Epidermal melanocyte (primary cell): ENCODE measurements around the gene SRBD1.
A peak's percentile ranks its signal among the peaks of the same experiment; 100 is the strongest.

Experiments used
- DNase-seq: peaks from one replicate; pipeline ENCODE4 v3.0.0; 2011; ENCODE audit warnings: low spot score; ENCODE audit not compliant: insufficient read length

SRBD1 gene

DNA sequence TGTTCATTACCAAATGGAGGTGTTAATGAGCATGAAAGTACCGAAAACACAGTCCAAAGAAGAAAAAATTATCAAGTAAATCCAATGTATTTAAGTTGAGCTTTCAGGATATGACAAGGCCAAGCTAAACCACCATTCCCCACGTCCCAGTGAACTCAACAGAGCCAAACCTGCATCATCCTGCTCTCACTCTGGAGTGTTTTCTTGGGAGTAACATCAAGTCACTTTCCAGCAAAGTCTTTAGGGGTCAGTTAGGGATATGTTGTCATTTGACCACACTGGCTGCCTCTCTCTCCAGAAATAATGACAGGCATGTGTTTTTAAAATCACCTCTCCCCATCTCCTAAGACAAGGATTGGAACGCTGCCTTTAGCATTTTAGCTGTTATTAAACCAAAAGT lies 140.5 kb downstream of the SRBD1 start:
- DNase-seq, result no peak

DNA sequence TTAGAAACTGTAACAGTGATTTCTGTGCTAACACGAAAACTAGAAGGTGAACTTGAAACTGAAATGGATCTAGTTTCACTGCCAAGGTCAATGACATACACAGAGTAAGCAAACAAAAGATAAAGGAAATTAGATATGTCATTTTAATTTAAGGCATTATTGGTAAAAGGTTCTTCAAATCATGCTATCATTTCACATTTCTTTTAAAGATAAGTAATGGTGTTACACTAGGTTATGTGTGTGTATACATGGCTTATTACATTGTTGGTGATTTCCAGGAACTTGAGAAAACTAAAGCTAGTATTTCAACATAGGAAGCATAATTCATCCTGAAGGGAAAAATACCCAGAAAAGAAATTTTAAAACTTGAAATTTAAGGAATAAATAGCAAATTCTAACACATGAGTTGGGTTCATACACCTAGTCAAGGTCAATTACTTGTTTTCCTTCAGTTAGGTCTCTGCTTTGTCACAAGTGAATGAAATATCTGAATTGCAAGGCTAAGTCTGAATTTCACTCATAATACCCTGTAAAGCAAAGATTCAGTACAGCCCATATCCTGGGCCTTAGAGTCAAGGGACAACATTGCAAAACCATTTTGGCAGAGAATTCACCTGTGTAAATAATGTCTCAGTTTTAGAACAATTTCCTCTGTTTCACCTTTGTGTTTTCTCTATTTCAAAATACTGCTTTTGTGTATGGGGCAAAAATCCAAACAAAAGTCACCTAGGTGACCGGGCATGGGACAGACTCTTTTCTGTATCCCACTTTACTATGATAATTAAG lies 141.6 kb downstream of the SRBD1 start:
- DNase-seq, result no peak

DNA sequence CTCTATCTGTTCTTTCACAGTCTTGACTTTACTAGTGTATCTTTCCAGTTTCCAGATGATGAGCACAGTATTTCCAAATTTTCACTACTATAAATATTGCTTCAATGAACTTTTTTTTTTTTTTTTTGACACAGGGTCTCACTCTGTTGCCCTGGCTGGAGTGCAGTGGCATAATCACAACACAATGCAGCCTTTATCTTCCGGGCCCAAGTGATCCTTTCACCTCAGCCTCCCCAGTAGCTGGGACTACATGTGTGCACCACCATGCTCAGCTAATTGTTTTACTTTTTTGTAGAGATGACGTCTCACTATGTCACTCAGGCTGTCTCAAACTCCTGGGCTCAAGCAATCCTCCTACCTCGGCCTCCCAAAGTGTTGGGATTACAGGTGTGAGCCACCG lies 142.8 kb downstream of the SRBD1 start:
- no peak for DNase-seq

GRCh38 chr2:45466053-45466452 lies 145.0 kb downstream of the SRBD1 start:
- no peak for DNase-seq

- DNase-seq, result no peak
Measured at GRCh38 chr2:45460825-45461224, 150.2 kb downstream of the SRBD1 start.

DNA sequence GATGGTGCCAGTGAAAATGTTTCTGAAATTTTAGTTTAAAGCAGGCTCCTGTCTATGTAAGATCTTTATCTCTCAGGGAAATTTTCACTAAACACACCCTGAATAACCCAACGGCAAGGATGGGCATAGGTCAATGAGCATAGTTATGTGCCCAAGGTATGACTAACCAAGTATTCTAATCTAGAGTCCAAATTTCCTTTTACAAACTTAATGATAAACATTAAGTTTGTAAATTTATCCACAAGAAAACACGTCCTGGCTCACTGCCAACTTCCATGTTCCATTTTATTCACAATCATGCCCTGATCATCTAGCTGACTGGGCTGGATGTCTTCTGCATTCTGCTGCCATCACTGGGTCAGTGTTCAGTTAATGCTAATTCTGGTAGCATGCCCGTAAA lies 151.2 kb downstream of the SRBD1 start:
- DNase-seq, result no peak

- DNase-seq, result peak; percentile 33
Measured at GRCh38 chr2:45458909-45459563, 152.0 kb downstream of the SRBD1 start.

DNA sequence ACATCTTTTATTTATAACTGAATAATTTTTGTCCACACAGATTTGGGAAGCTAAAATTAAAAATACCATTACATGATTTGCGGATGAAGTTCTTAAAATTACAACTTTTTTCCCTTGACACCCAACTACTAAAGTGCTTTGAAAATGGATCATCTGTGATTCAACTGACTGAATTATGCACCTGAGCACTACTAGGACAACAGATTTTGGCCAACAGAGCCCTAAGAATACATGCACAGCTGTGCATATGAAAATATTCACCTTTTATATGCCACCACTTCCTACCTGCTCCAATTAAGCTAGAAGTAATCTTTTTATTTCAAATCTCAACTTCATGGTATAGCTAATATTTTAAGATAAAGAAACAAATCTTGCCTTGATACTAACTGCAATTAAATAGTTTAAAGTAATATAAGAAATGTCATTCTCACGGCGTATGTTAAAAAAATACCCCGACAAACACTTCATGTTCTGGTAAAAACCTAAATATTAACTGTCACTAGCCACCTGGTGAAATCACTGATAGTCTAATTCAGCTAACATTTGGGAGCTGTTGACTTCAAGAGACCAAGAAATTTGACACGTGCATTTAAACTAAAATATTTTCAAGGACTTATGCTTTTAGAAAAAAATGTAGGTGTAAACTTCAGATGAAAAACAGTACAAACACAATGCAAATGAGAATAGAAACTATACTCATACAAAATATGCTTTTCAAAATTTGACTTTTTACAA lies 153.7 kb downstream of the SRBD1 start:
- no peak for DNase-seq

DNA sequence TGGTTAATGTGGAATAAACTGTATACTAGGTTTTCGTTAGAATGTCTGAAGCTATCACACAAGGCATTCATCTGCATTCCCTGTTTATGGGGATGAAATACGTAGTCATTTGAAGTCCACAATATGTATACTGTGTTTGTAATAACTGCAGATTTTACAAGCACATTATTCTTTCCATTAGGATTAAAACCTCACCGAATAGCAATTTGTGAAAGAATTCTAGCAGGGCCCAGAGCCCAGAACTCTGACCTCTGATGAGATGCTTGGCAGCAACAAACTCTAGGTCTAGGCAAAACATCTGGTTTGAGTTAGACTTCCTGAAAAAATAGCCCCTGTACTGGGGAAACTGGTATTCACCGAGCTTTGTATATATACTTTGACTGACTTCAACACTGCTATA lies 158.2 kb downstream of the SRBD1 start:
- no peak for DNase-seq

GRCh38 chr2:45450634-45451033 lies 160.4 kb downstream of the SRBD1 start:
- no peak for DNase-seq

DNA sequence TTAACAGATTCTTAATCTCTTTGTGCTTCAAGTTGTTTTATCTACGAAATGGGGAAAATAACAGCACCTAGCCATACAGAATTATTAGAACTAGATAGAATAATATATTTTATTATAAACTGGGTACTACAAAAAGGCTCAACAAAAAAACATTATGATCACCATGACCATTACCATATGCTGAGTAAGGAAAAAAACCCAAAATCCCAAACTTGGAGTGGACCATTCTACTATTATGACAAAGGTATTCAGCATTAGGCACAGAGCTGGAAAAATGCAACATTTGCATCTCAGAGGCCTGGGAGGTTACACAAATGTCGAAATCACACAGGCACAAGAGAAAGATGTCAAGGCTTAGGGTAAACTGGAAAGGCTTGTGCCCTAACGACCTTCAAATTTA lies 162.8 kb downstream of the SRBD1 start:
- DNase-seq, result no peak

GRCh38 chr2:45446016-45446415 lies 165.1 kb downstream of the SRBD1 start:
- no peak for DNase-seq

- no peak for DNase-seq
Measured at GRCh38 chr2:45445037-45445436, 166.0 kb downstream of the SRBD1 start.

DNA sequence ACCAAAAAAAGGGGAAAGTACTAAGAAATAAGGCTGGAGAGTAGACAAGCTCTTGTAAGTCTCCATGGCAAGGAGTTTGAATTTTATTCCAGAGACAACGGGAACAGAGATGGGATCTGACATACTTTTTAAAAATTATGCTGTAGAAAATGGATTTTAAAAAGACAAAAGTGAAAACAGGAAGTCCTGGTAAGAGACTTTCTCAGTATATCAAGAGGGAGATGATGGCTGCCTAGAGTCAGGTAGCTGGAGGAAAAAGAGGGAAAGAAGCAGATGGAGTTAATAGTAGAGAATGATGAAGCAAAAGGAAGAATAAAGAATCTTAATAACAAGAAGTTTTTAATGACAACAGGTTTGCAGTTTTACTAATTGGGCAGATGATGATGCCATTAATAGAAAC lies 168.1 kb downstream of the SRBD1 start:
- no peak for DNase-seq

DNA sequence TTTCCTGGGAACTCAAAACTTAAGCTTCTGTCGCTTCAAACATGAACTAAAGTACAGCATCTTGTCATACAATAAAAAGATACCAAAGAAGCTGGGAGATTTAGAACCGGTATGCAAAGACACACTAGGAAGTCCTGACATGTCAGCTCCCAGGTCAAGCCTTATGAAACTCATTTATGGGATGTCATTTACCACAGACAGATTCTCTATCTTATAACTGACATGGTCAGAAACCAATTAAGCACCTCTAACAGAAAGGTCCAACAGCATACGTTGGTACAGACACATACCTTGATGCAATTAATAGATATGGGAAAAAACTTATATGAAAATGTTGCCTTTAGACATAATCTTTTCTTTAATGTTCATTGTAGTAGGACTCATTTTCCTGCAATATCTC lies 169.0 kb downstream of the SRBD1 start:
- no peak for DNase-seq

DNA sequence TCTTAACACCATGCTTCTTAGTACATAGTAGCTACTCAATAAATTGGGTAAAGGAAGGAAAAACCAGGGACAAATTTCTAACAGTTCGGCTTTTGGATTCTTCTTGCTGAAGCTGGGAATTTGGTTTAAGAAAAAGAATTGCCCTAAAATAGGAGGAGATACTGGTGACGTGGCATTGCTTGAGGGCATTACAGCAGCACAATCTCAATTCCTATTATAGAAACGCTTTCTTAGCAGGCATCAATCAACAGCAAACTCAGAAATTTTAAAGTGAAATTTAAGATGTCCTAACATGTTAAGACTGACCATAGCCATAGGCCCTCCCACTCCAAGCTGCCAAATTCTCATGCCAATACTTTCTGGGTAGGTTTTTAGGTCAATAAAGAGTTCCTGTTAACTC lies 169.5 kb downstream of the SRBD1 start:
- DNase-seq, result no peak

DNA sequence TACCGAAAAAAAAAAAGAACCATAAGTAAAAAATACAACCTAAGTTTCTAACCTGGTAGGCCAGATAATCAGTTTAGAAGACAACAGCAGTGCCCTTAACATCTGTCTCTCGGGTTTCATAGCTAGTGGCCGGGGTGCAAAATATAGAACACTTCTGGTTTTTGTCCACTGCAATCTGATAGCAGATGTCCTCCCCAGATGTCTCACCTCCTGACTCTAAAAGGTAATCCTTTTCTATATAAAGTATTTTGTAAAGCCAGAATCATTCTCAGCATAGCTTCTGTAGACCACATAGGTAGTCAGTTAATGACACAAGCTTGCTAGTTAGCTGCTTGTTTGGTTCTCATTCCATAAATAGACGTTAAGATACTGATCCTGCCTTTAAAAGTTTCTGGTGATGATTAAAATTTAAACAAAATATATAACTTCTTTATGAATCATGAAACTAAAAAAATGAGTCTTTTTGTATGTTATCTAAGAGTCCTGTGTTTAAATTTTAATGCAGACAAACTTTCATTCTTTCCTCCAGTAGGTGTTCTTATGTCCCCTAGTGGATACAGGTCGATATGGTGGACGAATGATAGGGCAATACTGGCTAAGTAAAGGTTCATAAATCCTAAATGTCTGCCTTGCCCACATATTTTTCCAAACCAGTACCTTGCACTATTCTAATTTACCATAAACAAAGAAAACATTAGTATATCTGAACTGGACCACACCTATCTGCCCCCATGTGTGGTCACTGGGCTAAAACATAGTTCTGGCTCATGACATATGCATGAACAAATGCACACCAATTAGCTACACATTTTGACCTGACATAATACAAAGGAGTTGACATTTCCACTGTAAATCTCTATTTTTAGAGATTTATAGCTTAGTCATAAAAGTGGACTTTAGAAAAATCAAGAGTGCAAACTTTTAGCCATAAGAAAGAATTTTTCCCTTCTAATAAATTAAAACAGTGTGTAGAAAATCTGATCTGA lies 171.0 kb downstream of the SRBD1 start:
- DNase-seq, result no peak

DNA sequence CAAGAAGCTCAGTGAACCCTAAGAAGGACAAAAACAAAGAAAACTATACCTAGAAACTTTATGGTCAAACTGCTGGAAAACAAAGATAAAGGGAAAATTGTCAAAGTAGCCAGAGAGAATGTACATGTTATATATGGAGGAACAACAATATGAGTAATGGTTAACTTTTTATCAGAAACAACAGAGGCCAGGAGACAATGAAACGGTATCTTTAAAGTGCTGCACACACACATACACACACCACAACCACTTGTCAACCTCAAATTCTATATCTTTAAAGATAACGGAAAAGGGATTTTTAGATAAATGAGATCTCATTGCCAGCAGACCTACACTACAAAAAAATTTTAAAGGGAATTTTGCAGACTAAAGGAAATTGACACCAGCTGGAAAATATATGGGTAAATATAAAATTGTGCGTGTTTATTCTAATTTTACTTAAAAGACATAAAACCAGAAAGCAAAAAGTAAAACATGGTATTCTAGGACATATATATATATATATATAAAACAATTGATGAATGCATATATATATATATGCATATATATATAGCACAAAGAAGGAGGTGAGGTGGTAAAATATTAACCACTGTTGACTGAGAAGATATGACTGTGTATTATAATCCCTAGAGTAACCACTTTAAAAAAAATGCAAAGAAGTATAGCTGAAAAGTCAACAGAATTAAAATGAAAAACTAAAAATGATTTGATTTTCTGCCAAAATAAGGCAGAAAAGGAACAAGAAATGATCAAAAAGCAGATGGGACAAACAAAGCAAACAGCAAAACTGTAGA lies 172.0 kb downstream of the SRBD1 start:
- DNase-seq, result no peak

- no peak for DNase-seq
Measured at GRCh38 chr2:45436456-45436855, 174.6 kb downstream of the SRBD1 start.

DNA sequence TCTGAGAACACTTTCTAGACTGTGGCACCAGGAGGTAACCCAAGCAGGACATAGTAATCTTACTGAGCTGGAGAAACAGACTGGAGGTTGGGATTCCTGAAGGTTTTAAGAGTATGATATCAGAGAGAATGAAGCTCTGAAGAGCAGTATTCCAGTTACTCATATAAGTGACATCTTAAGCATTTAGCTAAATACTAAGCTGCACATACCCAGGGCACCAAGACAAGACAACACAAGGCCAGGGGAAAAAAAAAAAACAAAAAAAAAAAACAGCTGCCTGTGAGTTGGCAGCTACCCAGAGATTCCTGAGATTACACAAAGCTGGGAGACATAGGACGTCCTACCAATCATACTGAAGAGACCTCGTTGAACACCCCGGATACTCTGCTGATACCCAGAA lies 175.8 kb downstream of the SRBD1 start:
- no peak for DNase-seq
